SK-N-SH treated with all-trans-retinoic acid at 6 μM for 48 hours (cell line): ENCODE data around the gene DSP.
A peak's percentile ranks its signal among the peaks of the same experiment; 100 is the strongest.

Source experiments
- ATAC-seq: fragments of 200-7000 bp; cut with Tn5 transposase; 3 replicates; pipeline ENCODE4 v1.9.1; 2020; ENCODE audit warnings: mild to moderate bottlenecking, moderate library complexity
- ARNTL ChIP-seq: fragments of 450-650 bp; formaldehyde crosslinking; IDR thresholded peaks from 2 replicates; pipeline ENCODE4 v1.5.0; 2020; ENCODE audit warnings: low read depth, mild to moderate bottlenecking, moderate library complexity, borderline replicate concordance
- BACH2 ChIP-seq: fragments of 250-450 bp; sonication (Bioruptor Pico); IDR thresholded peaks from 2 replicates; pipeline ENCODE4 v1.9.0; 2021; ENCODE audit warnings: mild to moderate bottlenecking, borderline replicate concordance
- GLIS3 ChIP-seq: fragments of 250-450 bp; sonication (Bioruptor Pico); IDR thresholded peaks from 2 replicates; pipeline ENCODE4 v1.5.0; 2020; ENCODE audit warnings: mild to moderate bottlenecking, moderate library complexity
- ISL1 ChIP-seq: fragments of 250-450 bp; sonication (Bioruptor Pico); IDR thresholded peaks from 2 replicates; pipeline ENCODE4 v2.1.2; 2022; ENCODE audit warnings: mild to moderate bottlenecking, moderate library complexity
- PPARA ChIP-seq: fragments of 250-450 bp; sonication (Bioruptor Pico); IDR thresholded peaks from 2 replicates; pipeline ENCODE4 v1.5.0; 2020; ENCODE audit warnings: mild to moderate bottlenecking, borderline replicate concordance
- RARB ChIP-seq: fragments of 250-450 bp; sonication (Bioruptor Pico); IDR thresholded peaks from 2 replicates; pipeline ENCODE4 v1.8.0; 2021; ENCODE audit warnings: mild to moderate bottlenecking, moderate library complexity
- SNAI2 ChIP-seq: fragments of 250-450 bp; sonication (Bioruptor Pico); IDR thresholded peaks from 2 replicates; pipeline ENCODE4 v1.5.0; 2020; ENCODE audit warnings: mild to moderate bottlenecking, moderate library complexity
- TCF4 ChIP-seq: fragments of 250-450 bp; sonication (Bioruptor Pico); IDR thresholded peaks from 2 replicates; pipeline ENCODE4 v1.8.0; 2021; ENCODE audit warnings: mild to moderate bottlenecking, moderate library complexity, borderline replicate concordance
- TOX ChIP-seq: fragments of 250-450 bp; sonication (Bioruptor Pico); IDR thresholded peaks from 2 replicates; pipeline ENCODE4 v1.8.0; 2021; ENCODE audit warnings: mild to moderate bottlenecking, moderate library complexity, borderline replicate concordance
- ZC3H10 ChIP-seq: fragments of 250-450 bp; sonication (Bioruptor Pico); IDR thresholded peaks from 2 replicates; pipeline ENCODE4 v1.5.1; 2021; ENCODE audit warnings: mild to moderate bottlenecking, moderate library complexity
- ZFP30 ChIP-seq: fragments of 450-650 bp; formaldehyde crosslinking; IDR thresholded peaks from 2 replicates; pipeline ENCODE4 v1.5.0; 2022; ENCODE audit warnings: mild to moderate bottlenecking, moderate library complexity
- ZNF565 ChIP-seq: fragments of 450-650 bp; formaldehyde crosslinking; conservative IDR thresholded peaks from 2 replicates; pipeline ENCODE4 v1.5.0; 2020; ENCODE audit warnings: low read depth, mild to moderate bottlenecking, moderate library complexity
- ZNF70 ChIP-seq: fragments of 450-650 bp; formaldehyde crosslinking; IDR thresholded peaks from 2 replicates; pipeline ENCODE4 v1.5.0; 2020; ENCODE audit warnings: mild to moderate bottlenecking, moderate library complexity
- TF ChIP-seq, protein P1 (sequence below): fragments of 250-450 bp; sonication (Bioruptor Pico); IDR thresholded peaks from 2 replicates; pipeline ENCODE4 v1.5.1; 2021; ENCODE audit warnings: mild to moderate bottlenecking, moderate library complexity
- TF ChIP-seq, protein P2 (sequence below): fragments of 250-450 bp; sonication (Bioruptor Pico); IDR thresholded peaks from 2 replicates; pipeline ENCODE4 v1.5.0; 2020; ENCODE audit warnings: mild to moderate bottlenecking, moderate library complexity
- TF ChIP-seq, protein P3 (sequence below): fragments of 250-450 bp; sonication (Bioruptor Pico); IDR thresholded peaks from 2 replicates; pipeline ENCODE4 v1.8.0; 2021; ENCODE audit warnings: low read depth, mild to moderate bottlenecking, moderate library complexity, borderline replicate concordance
- TF ChIP-seq, protein P4 (sequence below): fragments of 250-450 bp; sonication (Bioruptor Pico); IDR thresholded peaks from 2 replicates; pipeline ENCODE4 v1.5.1; 2020; ENCODE audit warnings: low read depth, mild to moderate bottlenecking, moderate library complexity

DSP gene

GRCh38 chr6:7504041-7504440 is 37.4 kb upstream of the DSP start:
- ATAC-seq, result no peak
- TF ChIP-seq GLIS3 (CRISPR knock-in tag), result no peak
- TF ChIP-seq ISL1 (CRISPR knock-in tag), result no peak
- TF ChIP-seq SNAI2 (CRISPR knock-in tag), result no peak
- TF ChIP-seq, protein P1, sequence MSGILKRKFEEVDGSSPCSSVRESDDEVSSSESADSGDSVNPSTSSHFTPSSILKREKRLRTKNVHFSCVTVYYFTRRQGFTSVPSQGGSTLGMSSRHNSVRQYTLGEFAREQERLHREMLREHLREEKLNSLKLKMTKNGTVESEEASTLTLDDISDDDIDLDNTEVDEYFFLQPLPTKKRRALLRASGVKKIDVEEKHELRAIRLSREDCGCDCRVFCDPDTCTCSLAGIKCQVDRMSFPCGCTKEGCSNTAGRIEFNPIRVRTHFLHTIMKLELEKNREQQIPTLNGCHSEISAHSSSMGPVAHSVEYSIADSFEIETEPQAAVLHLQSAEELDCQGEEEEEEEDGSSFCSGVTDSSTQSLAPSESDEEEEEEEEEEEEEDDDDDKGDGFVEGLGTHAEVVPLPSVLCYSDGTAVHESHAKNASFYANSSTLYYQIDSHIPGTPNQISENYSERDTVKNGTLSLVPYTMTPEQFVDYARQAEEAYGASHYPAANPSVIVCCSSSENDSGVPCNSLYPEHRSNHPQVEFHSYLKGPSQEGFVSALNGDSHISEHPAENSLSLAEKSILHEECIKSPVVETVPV, result no peak
- TF ChIP-seq TCF4, result no peak
- no peak for TF ChIP-seq PPARA (CRISPR knock-in tag)
- TF ChIP-seq, protein P2, sequence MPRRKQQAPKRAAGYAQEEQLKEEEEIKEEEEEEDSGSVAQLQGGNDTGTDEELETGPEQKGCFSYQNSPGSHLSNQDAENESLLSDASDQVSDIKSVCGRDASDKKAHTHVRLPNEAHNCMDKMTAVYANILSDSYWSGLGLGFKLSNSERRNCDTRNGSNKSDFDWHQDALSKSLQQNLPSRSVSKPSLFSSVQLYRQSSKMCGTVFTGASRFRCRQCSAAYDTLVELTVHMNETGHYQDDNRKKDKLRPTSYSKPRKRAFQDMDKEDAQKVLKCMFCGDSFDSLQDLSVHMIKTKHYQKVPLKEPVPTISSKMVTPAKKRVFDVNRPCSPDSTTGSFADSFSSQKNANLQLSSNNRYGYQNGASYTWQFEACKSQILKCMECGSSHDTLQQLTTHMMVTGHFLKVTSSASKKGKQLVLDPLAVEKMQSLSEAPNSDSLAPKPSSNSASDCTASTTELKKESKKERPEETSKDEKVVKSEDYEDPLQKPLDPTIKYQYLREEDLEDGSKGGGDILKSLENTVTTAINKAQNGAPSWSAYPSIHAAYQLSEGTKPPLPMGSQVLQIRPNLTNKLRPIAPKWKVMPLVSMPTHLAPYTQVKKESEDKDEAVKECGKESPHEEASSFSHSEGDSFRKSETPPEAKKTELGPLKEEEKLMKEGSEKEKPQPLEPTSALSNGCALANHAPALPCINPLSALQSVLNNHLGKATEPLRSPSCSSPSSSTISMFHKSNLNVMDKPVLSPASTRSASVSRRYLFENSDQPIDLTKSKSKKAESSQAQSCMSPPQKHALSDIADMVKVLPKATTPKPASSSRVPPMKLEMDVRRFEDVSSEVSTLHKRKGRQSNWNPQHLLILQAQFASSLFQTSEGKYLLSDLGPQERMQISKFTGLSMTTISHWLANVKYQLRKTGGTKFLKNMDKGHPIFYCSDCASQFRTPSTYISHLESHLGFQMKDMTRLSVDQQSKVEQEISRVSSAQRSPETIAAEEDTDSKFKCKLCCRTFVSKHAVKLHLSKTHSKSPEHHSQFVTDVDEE, result no peak
- TF ChIP-seq, all 23 proteins: peak for 0

DNA sequence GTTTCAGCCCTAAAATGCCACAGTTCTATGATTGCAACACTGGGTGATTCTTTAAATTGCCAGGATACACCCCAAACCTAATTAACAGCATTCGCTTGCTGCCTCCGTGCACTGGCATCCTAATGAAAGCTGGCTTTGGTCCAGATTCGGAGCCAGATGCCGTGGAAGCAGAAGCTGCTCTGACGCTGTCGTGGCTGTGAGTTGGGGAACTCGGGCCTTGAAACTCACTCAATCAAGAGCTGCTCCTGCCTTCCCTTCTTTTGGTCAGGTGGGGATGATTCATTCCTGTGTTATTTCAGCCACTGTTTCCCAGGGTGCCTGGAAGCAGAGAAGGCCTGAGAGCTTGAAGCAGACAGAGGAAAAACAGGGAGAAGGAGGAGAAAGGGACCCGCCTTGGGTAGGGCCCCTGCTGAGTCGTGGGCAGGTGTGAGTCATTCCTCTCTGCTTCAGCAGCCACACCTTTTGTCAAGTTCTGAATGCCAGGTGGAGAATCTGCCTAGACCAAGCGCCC is 36.2 kb upstream of the DSP start:
- ATAC-seq, result peak; percentile 55; the same call in 2 of the 3 replicates
- TF ChIP-seq TCF4 (0 out of 2 replicates have a peak, but pooled peaks have one; percentile 17), PPARA (CRISPR knock-in tag) (no peak)

DNA sequence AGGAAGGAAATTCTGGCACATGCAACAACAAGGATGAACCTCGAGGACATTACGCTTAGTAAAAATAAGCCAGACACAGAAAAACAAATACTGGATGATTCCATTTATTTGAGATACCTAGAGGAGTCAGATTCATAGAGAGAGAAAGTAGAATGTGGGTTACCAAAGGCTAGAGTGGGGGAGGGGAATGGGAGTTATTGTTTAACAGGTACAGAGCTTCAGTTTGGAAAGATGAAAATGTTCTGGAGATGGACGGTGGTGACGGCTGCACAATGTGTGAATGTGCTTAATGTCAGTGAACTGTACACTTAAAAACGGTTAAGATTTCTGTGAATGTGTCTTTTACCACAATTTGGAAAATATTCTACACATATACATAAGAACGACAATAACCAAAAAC is 33.9 kb upstream of the DSP start:
- no peak for ATAC-seq
- no peak for TF ChIP-seq ZNF70 (CRISPR knock-in tag)
- no peak for TF ChIP-seq ZC3H10 (CRISPR knock-in tag)
- no peak for TF ChIP-seq ARNTL (CRISPR knock-in tag)
- no peak for TF ChIP-seq ZFP30 (CRISPR knock-in tag)
- TF ChIP-seq, protein P2, result no peak
- TF ChIP-seq BACH2 (CRISPR knock-in tag), result no peak
- no peak for TF ChIP-seq GLIS3 (CRISPR knock-in tag)
- no peak for TF ChIP-seq TOX (CRISPR knock-in tag)
- TF ChIP-seq, protein P3, sequence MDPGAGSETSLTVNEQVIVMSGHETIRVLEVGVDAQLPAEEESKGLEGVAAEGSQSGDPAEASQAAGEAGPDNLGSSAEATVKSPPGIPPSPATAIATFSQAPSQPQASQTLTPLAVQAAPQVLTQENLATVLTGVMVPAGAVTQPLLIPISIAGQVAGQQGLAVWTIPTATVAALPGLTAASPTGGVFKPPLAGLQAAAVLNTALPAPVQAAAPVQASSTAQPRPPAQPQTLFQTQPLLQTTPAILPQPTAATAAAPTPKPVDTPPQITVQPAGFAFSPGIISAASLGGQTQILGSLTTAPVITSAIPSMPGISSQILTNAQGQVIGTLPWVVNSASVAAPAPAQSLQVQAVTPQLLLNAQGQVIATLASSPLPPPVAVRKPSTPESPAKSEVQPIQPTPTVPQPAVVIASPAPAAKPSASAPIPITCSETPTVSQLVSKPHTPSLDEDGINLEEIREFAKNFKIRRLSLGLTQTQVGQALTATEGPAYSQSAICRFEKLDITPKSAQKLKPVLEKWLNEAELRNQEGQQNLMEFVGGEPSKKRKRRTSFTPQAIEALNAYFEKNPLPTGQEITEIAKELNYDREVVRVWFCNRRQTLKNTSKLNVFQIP (CRISPR knock-in tag), result no peak
- TF ChIP-seq ZNF565 (CRISPR knock-in tag), result no peak
- TF ChIP-seq, protein P4, sequence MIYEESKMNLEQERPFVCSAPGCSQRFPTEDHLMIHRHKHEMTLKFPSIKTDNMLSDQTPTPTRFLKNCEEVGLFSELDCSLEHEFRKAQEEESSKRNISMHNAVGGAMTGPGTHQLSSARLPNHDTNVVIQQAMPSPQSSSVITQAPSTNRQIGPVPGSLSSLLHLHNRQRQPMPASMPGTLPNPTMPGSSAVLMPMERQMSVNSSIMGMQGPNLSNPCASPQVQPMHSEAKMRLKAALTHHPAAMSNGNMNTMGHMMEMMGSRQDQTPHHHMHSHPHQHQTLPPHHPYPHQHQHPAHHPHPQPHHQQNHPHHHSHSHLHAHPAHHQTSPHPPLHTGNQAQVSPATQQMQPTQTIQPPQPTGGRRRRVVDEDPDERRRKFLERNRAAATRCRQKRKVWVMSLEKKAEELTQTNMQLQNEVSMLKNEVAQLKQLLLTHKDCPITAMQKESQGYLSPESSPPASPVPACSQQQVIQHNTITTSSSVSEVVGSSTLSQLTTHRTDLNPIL (CRISPR knock-in tag), result no peak
- TF ChIP-seq RARB (CRISPR knock-in tag), result no peak
- no peak for TF ChIP-seq SNAI2 (CRISPR knock-in tag)

GRCh38 chr6:7512320-7512719 is 29.2 kb upstream of the DSP start:
- TF ChIP-seq, protein P1, result no peak
- no peak for TF ChIP-seq ISL1 (CRISPR knock-in tag)
- TF ChIP-seq ARNTL (CRISPR knock-in tag), result no peak
- TF ChIP-seq ZNF70 (CRISPR knock-in tag), result no peak
- no peak for TF ChIP-seq BACH2 (CRISPR knock-in tag)
- TF ChIP-seq, protein P2, result no peak
- TF ChIP-seq ZNF565 (CRISPR knock-in tag), result no peak
- ATAC-seq, result no peak
